NCI-H526 (cell line): ENCODE data around the gene RPTOR.

ENCODE experiments used
- DNase-seq, 2 experiments: peaks; one replicate each; lab custom pipeline; 2025; lab: John Stamatoyannopoulos, UW

Gene RPTOR

DNA sequence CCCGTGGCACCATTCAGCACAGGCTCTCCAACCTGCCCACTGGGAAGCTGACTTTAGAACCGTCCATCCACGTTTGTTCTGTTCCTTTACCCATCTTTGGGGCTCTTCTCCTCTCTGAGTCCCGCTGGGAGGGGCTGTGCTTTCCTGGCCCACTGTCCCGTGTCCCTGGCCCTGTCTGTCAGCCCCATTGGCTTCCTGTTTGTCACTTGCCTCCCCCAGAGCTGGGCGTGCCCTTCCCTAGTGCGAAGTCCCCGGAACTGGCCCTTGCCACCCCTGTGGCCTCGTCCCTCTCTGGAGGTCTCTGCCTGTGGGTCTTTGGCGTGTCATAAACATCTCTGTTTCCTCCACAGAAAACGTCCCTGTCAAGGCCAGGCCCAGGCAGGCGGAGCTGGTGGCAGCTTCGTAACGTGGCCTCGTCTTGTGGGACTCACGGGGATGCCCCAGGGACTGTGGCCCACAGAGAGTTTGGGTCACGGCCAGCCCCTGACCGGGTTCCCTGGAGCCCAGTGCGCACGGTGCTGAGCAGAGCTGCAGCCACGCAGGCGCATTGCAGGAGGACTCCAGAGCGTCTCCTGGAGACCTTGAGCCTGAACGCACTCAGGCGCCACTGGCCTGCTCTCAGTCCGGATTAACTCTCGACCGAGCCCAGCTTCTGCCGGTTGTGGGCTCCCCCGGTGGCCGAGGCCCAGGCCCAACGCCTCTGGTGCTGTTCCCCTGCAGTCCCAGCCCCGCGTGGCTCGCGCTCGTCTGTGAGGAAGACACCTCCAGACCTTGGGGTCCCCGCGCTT, 454.3 kb downstream of the RPTOR start:
- DNase-seq = no peak

- no peak for DNase-seq
Measured at GRCh38 chr17:80999536-81000333, 455.1 kb downstream of the RPTOR start.

DNA sequence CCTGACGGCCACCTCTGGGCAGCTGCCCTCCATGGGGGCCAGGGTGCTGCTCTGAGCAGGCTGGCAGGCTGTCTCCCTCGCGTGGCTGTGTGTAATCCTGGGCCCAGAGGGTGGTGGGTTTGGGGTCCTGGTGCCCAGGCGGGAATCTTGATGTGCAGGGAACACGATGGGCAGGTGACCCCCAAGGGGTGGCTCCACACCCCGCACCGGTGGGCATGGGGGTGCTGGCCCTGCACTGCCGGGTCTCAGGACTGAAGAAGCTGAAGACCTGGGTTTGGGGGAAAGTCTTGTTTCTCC, 455.6 kb downstream of the RPTOR start:
- no peak for DNase-seq

- DNase-seq = no peak
Measured at GRCh38 chr17:81000631-81001357, 456.2 kb downstream of the RPTOR start.

- DNase-seq = no peak
Measured at GRCh38 chr17:81002013-81002384, 457.4 kb downstream of the RPTOR start.

- DNase-seq = peak in 1 of 2 experiments; percentile 38
Measured at GRCh38 chr17:81002409-81003361, 458.0 kb downstream of the RPTOR start.

DNA sequence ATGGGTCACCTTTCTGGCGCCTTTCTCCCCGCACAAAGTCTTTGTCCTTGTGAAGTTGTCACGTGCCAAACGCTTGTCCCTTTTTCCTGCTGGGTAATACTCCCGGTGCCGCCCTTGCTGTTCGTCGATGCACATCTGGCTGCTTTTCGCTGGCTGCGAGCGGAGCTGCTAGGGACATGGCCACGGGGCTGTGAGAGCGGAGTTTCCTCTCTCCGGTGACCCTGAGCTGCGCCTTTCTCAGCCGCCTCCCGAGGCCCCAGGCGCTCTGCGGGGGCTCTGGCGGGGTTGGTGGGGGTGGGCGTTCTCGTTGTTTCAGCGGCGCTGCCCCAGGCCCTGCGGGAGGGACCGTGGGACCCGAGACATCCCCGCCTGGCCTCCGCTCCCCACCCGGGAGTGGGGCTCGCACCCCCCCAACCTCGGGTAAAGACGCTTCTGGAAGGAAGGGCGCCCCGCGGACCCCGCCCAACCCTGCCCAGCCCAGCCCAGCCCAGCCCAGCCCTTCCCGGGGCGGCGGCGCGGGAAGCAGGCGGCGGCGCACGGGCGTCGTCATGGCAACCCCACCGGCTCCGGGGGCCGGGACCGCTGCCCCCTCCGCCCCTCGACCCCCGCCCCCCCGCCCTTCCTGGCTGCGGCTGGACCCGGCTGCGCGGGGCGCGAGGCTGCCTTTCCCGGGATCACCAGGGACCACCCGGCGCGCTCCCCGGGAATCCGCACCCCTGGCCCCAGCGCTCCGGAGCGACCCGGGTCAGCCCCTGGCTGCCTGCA, 459.3 kb downstream of the RPTOR start:
- no peak for DNase-seq

GRCh38 chr17:81006891-81007290, 462.3 kb downstream of the RPTOR start:
- DNase-seq = no peak

GRCh38 chr17:81008140-81008539, 463.5 kb downstream of the RPTOR start:
- DNase-seq = no peak

GRCh38 chr17:81009136-81009535, 464.5 kb downstream of the RPTOR start:
- DNase-seq = no peak

DNA sequence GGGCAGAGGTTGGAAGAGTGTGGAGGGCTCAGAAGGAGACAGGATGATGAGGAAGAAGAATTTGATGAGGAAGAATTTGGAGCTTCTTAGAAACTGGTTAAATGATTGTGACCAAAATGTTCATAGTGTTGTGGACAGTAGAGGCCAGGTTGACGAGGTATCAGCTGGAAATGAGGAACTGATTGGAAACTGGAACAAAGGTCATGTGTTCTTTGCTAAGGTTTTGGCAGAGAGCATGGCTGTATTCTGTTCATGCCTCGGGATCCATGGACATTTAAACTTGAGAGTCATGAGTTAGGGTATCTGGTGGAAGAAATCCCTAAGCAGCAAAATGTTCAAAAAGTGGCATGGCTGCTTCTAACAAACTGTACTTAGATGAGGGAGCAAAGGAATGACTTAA, 466.3 kb downstream of the RPTOR start:
- no peak for DNase-seq

DNA sequence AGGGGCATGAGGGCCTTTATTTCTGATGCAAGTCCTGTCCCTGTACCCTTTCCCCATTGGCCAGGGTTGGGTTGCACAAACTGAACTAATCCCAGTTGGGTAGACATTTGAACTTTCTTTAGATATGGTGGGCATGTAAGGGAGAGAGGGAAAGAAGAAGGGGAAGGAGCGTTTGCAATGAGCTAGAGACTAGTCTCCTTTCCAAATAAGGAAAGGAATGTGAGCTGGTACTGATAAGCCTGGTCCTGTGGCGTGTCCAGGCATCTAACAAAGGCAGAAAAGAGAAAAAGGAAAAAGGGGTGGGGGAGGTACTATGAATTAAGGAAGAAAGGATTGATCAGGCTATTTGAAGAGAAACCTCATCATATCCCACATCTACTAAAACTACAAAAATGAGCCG, 467.3 kb downstream of the RPTOR start:
- no peak for DNase-seq

GRCh38 chr17:81012574-81013447, 468.2 kb downstream of the RPTOR start:
- no peak for DNase-seq

- DNase-seq = no peak
Measured at GRCh38 chr17:81013642-81014041, 469.0 kb downstream of the RPTOR start.

- DNase-seq = no peak
Measured at GRCh38 chr17:81015136-81015535, 470.5 kb downstream of the RPTOR start.
